Stimulated activated memory B cell treated with anti-CD40 and anti-IgM and Interleukin-4, amounts not matched to agents 10 μg/mL and 1 μg/mL and 100 μg/mL, for 72 hours (primary cell): Measurements from ENCODE around the gene FGF21.
A peak's percentile ranks its signal among the peaks of the same experiment; 100 is the strongest.
"Not testable (repeated sequence)": the region's sequence is repeated elsewhere in the genome, so short reads cannot be mapped to it uniquely, and the experiment has no call there.

Experiments
- ATAC-seq: fragments of 150-1000 bp; cut with Tn5 transposase; 2 replicates; pipeline ENCODE4 v1.10.0; 2021
- H3K27ac Mint-ChIP-seq: one replicate; pipeline ENCODE4 v1.8.0; 2022; ENCODE audit warnings: mild to moderate bottlenecking, mixed read lengths
- H3K27me3 Mint-ChIP-seq: one replicate; pipeline ENCODE4 v1.8.0; 2022; ENCODE audit warnings: mixed read lengths
- H3K36me3 Mint-ChIP-seq: one replicate; pipeline ENCODE4 v1.8.0; 2022; ENCODE audit warnings: mixed read lengths
- H3K4me1 Mint-ChIP-seq: one replicate; pipeline ENCODE4 v1.8.0; 2022; ENCODE audit warnings: mixed read lengths
- H3K4me3 Mint-ChIP-seq: one replicate; pipeline ENCODE4 v1.8.0; 2022; ENCODE audit warnings: mild to moderate bottlenecking, moderate library complexity, mixed read lengths
- H3K9me3 Mint-ChIP-seq: one replicate; pipeline ENCODE4 v1.8.0; 2022; ENCODE audit warnings: mixed read lengths

Gene FGF21

GRCh38 chr19:48786422-48786821, 31.1 kb downstream of the FGF21 start:
- H3K4me3 Mint-ChIP-seq, H3K27ac Mint-ChIP-seq, H3K36me3 Mint-ChIP-seq, ATAC-seq, H3K9me3 Mint-ChIP-seq, H3K27me3 Mint-ChIP-seq: not testable (repeated sequence)
- H3K4me1 Mint-ChIP-seq: peaks cover 17% of the 10 kb centered on the region

GRCh38 chr19:48787331-48787730, 32.0 kb downstream of the FGF21 start:
- H3K4me1 Mint-ChIP-seq, H3K4me3 Mint-ChIP-seq, H3K36me3 Mint-ChIP-seq, ATAC-seq, H3K27ac Mint-ChIP-seq, H3K27me3 Mint-ChIP-seq, H3K9me3 Mint-ChIP-seq: not testable (repeated sequence)

DNA sequence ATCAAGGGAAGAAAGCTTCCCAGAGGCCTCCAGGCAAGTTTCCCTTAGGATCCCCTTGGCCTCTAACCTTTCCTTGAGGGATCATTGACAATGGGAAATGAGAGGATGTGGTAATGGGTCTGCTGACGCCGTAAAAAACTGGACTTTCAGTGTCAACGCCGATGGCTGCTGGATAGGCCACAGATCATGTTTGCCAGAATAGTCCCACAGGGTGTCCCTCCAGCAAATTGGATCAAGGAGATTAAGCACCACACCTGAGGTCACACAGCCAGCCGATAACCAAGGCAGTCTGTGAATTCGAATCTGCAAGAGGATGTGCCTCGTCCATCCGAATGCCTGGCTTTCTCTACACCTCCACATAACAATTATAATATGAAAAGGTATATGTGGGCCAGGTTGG, 37.9 kb downstream of the FGF21 start:
- Mint-ChIP-seq H3K36me3 (no peaks in the 10 kb centered on the region), H3K27me3 (no peaks in the 10 kb centered on the region), H3K4me3 (no peak overlapping the region), H3K27ac (no peak overlapping the region), H3K9me3 (no peaks in the 10 kb centered on the region), H3K4me1 (peaks cover 20% of the 10 kb centered on the region)
- no peak for ATAC-seq

GRCh38 chr19:48794291-48794690, 39.0 kb downstream of the FGF21 start:
- ATAC-seq: no peak
- Mint-ChIP-seq H3K4me1 (peaks cover 20% of the 10 kb centered on the region), H3K36me3 (no peaks in the 10 kb centered on the region), H3K27me3 (no peaks in the 10 kb centered on the region), H3K27ac (peak overlapping the region; percentile 92), H3K9me3 (no peaks in the 10 kb centered on the region), H3K4me3 (peak overlapping the region; percentile 93)

DNA sequence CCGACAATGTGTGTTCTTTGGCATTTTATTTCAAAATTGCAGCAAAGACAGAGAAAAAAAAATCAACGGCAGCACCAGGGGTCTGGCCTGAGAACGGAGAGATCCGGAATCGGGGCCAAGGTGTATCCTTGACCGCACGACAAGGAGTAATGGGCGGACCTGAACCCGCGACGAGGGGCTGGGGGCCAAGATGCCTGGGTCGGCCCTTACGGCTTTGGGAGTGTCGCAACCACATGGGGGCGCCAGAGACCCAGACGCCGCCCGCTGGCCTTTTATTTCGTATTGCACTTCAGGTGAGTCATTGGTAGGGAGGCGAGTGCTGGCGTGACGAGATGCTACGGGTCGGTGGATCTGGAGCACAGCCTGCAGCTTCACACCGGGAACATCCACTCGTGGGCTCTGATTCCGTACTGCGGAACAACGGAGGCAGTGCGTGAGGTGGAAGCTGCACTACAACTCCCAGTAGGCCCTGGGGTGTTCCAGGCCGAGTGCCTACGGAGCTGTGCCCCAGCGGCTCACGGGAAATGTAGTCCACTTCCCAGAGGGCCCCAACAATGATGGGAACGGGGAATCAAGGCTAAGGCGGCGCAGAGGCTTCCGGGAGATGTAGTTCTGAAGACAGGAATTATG, 39.8 kb downstream of the FGF21 start:
- Mint-ChIP-seq H3K27me3 (no peaks in the 10 kb centered on the region), H3K36me3 (no peaks in the 10 kb centered on the region), H3K27ac (peak overlapping the region; percentile 92), H3K9me3 (no peaks in the 10 kb centered on the region), H3K4me1 (peaks cover 20% of the 10 kb centered on the region), H3K4me3 (peak overlapping the region; percentile 93)
- ATAC-seq: peak; percentile 97

DNA sequence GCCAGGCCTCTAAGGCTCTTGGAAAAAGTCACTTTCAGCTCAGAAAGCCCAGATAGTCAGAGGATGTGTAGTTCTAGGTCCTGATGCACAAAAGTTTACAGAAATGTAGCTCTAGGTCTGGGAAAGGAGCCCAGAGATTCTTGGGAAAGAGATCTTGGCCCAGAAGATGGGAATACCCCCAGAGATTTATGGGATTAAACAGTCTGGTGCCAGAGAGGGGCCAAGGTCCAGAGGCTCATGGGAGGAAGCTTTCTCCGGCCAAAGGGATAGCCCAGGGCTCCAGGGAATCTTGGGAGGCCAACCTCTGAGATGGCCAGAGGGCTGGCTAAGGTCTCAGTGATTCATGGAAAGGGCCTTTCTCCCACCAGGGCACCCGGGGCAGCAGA, 40.4 kb downstream of the FGF21 start:
- H3K36me3 Mint-ChIP-seq: no peaks in the 10 kb centered on the region
- H3K9me3 Mint-ChIP-seq: no peaks in the 10 kb centered on the region
- no peak for ATAC-seq
- H3K4me1 Mint-ChIP-seq: peaks cover 20% of the 10 kb centered on the region
- H3K4me3 Mint-ChIP-seq: peak overlapping the region; percentile 93
- H3K27me3 Mint-ChIP-seq: no peaks in the 10 kb centered on the region
- H3K27ac Mint-ChIP-seq: peak overlapping the region; percentile 92

- no peaks in the 10 kb centered on the region for H3K27me3 Mint-ChIP-seq
- H3K4me3 Mint-ChIP-seq: no peak overlapping the region
- no peak overlapping the region for H3K27ac Mint-ChIP-seq
- H3K4me1 Mint-ChIP-seq: peaks cover 20% of the 10 kb centered on the region
- H3K36me3 Mint-ChIP-seq: no peaks in the 10 kb centered on the region
- ATAC-seq: no peak
- H3K9me3 Mint-ChIP-seq: no peaks in the 10 kb centered on the region
These were observed 41.2 kb downstream of the FGF21 start for GRCh38 chr19:48796298-48797083.

DNA sequence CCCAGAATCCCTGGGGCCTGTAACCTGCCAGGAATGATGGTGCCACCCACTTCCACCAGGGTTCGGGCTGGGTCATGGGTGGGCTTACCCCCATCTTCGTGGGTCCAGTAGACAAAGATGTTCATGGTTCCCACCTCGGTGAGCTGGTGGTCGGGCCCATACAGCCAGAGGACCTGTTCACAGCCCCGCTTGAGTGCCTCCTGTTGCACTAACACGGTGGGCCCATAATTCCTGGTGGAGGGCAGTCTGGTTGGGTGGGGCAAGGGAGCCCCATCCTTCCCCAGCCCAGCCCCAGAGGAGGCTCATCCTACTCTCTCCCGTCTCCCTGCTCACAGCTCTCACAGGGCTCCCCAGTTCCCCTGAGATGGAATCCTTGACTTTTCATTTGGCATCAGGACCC, 41.8 kb downstream of the FGF21 start:
- Mint-ChIP-seq H3K4me1 (peaks cover 20% of the 10 kb centered on the region), H3K27ac (no peak overlapping the region), H3K9me3 (no peaks in the 10 kb centered on the region), H3K27me3 (no peaks in the 10 kb centered on the region), H3K4me3 (no peak overlapping the region), H3K36me3 (no peaks in the 10 kb centered on the region)
- no peak for ATAC-seq

DNA sequence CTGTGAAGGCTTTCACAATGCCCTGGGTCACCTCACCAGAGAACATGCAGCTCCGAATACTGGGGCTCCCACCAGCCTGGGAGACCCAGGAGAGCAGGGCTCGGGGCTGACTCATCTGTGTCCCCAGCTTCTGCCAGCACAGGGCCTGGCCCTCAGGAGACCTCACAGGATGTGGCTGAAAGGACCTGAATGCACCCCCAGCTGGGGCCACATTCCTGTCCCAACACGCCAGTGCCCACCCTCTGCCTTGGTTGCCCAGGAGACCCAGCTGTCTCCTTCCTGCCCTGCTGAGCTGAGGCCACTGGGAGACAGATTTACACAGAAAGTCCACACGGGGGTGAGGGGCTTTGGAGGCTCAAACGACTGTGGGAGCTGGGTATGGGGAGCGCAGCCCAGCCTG, 43.6 kb downstream of the FGF21 start:
- no peaks in the 10 kb centered on the region for H3K9me3 Mint-ChIP-seq
- no peak overlapping the region for H3K4me3 Mint-ChIP-seq
- H3K27ac Mint-ChIP-seq: no peak overlapping the region
- ATAC-seq: no peak
- H3K36me3 Mint-ChIP-seq: no peaks in the 10 kb centered on the region
- no peaks in the 10 kb centered on the region for H3K27me3 Mint-ChIP-seq
- H3K4me1 Mint-ChIP-seq: peaks cover 20% of the 10 kb centered on the region

DNA sequence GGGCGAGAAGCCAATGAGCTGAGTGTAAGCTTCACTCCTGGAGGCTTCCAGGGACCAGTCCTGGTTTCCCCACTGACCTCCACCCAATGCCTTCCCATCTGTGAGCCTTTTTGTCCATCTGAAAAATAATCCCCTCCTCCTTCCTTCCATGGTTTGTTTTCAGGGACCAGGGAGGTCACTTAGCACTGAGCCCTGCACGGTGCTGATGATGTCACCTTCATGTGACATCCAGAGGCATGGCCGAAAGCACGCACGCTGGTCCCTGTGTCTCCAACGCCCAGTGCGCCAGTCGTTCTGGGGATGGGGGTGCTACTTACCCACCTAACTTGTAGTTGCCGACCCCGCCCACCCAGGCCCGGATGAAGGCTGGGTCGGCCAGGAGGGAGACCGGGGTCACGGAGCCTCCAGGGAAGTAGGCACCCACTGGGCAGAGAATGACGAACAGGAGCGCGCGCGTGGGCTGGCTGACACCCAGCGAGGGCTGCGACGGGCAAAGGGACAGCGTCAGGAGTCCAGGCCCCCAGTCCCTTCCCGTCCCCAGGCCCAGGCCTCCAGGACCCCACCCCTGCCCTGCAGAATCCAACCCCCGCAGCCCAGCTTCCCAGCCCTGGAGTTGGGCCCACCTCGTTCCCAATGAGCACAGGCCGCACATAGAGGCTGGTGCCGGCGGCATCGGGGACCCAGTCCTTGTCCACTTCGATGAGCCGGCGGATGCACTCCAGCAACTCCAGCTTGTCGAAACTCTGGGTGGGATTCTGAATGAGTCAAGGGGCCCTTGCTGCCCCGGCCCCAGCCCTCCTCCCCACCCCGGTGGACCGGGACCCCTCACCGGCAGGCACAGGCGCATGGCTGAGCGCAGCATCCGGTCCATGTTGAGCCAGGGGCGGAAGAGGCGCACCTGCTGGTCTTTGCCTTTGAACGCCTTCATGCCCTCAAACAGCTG, 44.3 kb downstream of the FGF21 start:
- ATAC-seq: no peak
- Mint-ChIP-seq H3K27ac (no peak overlapping the region), H3K4me1 (peaks cover 16% of the 10 kb centered on the region), H3K36me3 (no peaks in the 10 kb centered on the region), H3K9me3 (no peaks in the 10 kb centered on the region), H3K27me3 (no peaks in the 10 kb centered on the region), H3K4me3 (no peak overlapping the region)

DNA sequence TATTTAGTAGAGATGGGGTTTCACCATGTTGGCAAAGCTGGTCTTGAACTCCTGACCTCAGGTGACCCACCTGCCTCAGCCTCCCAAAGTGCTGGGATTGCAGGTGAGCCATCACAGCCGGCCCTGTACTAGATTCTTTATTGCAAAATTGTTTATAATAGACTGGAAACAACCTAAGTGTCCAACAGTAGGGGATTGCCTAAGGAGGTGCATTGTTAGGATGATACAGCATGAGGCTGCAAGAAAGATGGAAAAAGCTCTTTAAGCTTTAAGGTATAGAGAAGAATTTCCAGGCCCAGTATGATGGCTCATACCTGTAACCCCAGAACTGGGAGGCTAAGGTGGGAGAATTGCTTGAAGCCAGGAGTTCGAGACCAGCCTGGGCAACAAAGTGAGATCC, 47.3 kb downstream of the FGF21 start:
- Mint-ChIP-seq H3K27ac (no peak overlapping the region), H3K9me3 (no peaks in the 10 kb centered on the region), H3K36me3 (peaks cover 10% of the 10 kb centered on the region), H3K27me3 (no peaks in the 10 kb centered on the region), H3K4me1 (peaks cover 2% of the 10 kb centered on the region), H3K4me3 (no peak overlapping the region)
- no peak for ATAC-seq

DNA sequence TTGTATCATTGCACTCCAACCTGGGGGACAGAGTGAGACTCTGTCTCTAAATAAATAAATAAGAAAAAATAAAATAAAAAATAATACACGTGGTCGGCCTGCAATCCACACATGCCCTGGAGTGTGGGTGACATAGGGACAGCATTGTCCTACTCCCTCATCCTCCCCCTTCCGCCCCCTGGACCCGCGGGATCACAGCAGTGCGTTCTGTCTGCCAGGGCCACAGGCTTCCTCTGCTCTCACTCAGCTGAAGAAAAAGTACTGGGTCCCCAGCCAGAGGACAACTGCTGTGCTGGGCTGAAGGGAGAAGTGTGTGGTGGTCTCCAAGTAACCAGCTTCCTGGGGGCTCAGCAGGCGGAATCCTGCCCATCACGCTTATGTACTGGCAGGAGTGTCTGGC, 49.2 kb downstream of the FGF21 start:
- Mint-ChIP-seq H3K27me3 (no peaks in the 10 kb centered on the region), H3K4me3 (no peak overlapping the region), H3K4me1 (peaks cover 12% of the 10 kb centered on the region), H3K9me3 (no peaks in the 10 kb centered on the region), H3K27ac (no peak overlapping the region), H3K36me3 (peaks cover 17% of the 10 kb centered on the region)
- ATAC-seq: no peak

GRCh38 chr19:48805452-48805851, 50.1 kb downstream of the FGF21 start:
- Mint-ChIP-seq H3K36me3 (peaks cover 17% of the 10 kb centered on the region), H3K9me3 (no peaks in the 10 kb centered on the region), H3K4me1 (peaks cover 22% of the 10 kb centered on the region), H3K4me3 (no peak overlapping the region), H3K27me3 (no peaks in the 10 kb centered on the region), H3K27ac (no peak overlapping the region)
- no peak for ATAC-seq

DNA sequence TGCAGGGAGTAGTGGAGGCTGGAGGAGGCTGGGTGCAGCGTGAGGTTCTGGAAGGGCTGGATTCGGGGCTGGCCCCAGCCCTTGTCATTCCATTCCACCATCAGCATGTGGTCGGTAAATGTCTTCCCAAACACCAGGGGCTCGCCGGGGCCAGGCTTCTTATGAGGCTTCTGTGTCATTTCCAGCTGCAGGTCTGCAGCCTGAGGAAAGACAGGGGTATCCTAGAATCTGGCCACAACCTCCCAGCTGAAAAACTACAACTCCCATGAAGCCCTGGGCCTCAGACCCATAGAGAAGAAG, 51.1 kb downstream of the FGF21 start:
- Mint-ChIP-seq H3K4me1 (peaks cover 29% of the 10 kb centered on the region), H3K9me3 (no peaks in the 10 kb centered on the region), H3K27me3 (no peaks in the 10 kb centered on the region), H3K27ac (no peak overlapping the region), H3K4me3 (no peak overlapping the region), H3K36me3 (peaks cover 17% of the 10 kb centered on the region)
- ATAC-seq: no peak

- H3K27me3 Mint-ChIP-seq: no peaks in the 10 kb centered on the region
- H3K27ac Mint-ChIP-seq: no peak overlapping the region
- H3K4me3 Mint-ChIP-seq: no peak overlapping the region
- peaks cover 29% of the 10 kb centered on the region for H3K4me1 Mint-ChIP-seq
- peak; percentile 48 for ATAC-seq
- H3K9me3 Mint-ChIP-seq: no peaks in the 10 kb centered on the region
- H3K36me3 Mint-ChIP-seq: peaks cover 17% of the 10 kb centered on the region
These were observed 51.7 kb downstream of the FGF21 start for GRCh38 chr19:48806818-48807589.
